H1 (cell line): Measurements from ENCODE around the gene CLEC10A. TPM values are rescaled to one million over a fixed set of nuclear protein-coding genes. Genes with fewer than 3 reads are reported as not detected.
"Not testable (repeated sequence)": the region's sequence is repeated elsewhere in the genome, so short reads cannot be mapped to it uniquely, and the experiment has no call there.

Source experiments
- CTCF ChIA-PET: fragments of 300-600 bp; sonication (Branson Sonifier 250); formaldehyde crosslinking; loops from one replicate; lab custom pipeline; 2021; ENCODE audit not compliant: partially characterized antibody; lab: Charles Lee
- POLR2A ChIA-PET: fragments of 300-600 bp; sonication (Branson Sonifier 250); formaldehyde crosslinking; loops from one replicate; lab custom pipeline; 2021; ENCODE audit warnings: inconsistent platforms; ENCODE audit not compliant: partially characterized antibody; lab: Charles Lee
- DNase-seq, 2 experiments: peaks; one replicate each; pipeline versions ENCODE4 v3.0.0 to v3.0.0-alpha.2; 2010 to 2022; ENCODE audit warnings: low spot score in 2 of 2, low read depth in 1 of 2, mixed read lengths in 1 of 2
- FAIRE-seq: peaks from 2 replicates; lab custom pipeline; 2011; peaks lifted over from hg19 to GRCh38; lab: Jason Lieb, UNC
- H2AFZ ChIP-seq: 2 replicates; pipeline ENCODE4 v1.8.1; 2012; ENCODE audit warnings: low read length, inconsistent platforms
- H2AK5ac ChIP-seq: 2 replicates; pipeline ENCODE4 v1.6.1; 2013; ENCODE audit warnings: low read depth, low read length
- H2BK120ac ChIP-seq: replicated peaks from 2 replicates; pipeline ENCODE3; 2013; ENCODE audit warnings: low read depth, low read length, inconsistent platforms
- H2BK12ac ChIP-seq: 2 replicates; pipeline ENCODE4 v1.6.1; 2013; ENCODE audit warnings: low read depth, low read length
- H2BK15ac ChIP-seq: 2 replicates; pipeline ENCODE4 v1.6.1; 2013; ENCODE audit warnings: low read length
- H2BK20ac ChIP-seq: 2 replicates; pipeline ENCODE4 v1.6.1; 2013; ENCODE audit warnings: low read length
- H2BK5ac ChIP-seq: 2 replicates; pipeline ENCODE4 v1.6.1; 2013; ENCODE audit warnings: low read depth, low read length
- H3K14ac ChIP-seq: 2 replicates; pipeline ENCODE4 v1.6.1; 2013; ENCODE audit warnings: inconsistent platforms; ENCODE audit not compliant: insufficient read length
- H3K18ac ChIP-seq: 2 replicates; pipeline ENCODE4 v1.6.1; 2013; ENCODE audit warnings: low read length; ENCODE audit errors: extremely low read depth
- H3K23ac ChIP-seq: 2 replicates; pipeline ENCODE4 v1.6.1; 2013; ENCODE audit warnings: inconsistent platforms; ENCODE audit not compliant: insufficient read length
- H3K23me2 ChIP-seq: 2 replicates; pipeline ENCODE4 v1.6.1; 2013; ENCODE audit warnings: low read depth, low read length
- H3K27ac ChIP-seq: 2 replicates; pipeline ENCODE4 v1.6.1; 2011; ENCODE audit warnings: low read depth, low read length, inconsistent platforms
- H3K27me3 ChIP-seq, 4 experiments: replicated peaks in 1 of 4; 1 replicate in 1 of 4; 2 replicates in 3 of 4; pipeline versions ENCODE4 v1.6.1 to v1.8.1; 2011 to 2013; ENCODE audit warnings: low read length in 3 of 4, mild to moderate bottlenecking in 3 of 4, inconsistent platforms in 2 of 4, mixed read lengths in 2 of 4, moderate library complexity in 1 of 4; ENCODE audit not compliant: control insufficient read depth in 3 of 4, insufficient read depth in 3 of 4; ENCODE audit errors: extremely low read depth in 1 of 4
- H3K36me3 ChIP-seq, 4 experiments: 2 replicates each; pipeline versions ENCODE4 v1.6.1 to v1.8.1; 2011 to 2013; ENCODE audit warnings: mild to moderate bottlenecking in 4 of 4, low read length in 3 of 4, moderate library complexity in 2 of 4, control low read depth in 1 of 4, inconsistent platforms in 1 of 4; ENCODE audit not compliant: insufficient read depth in 4 of 4, control insufficient read depth in 2 of 4
- H3K4ac ChIP-seq: replicated peaks from 2 replicates; pipeline ENCODE3; 2013; ENCODE audit warnings: low read length, low read depth, mixed read lengths, inconsistent platforms; ENCODE audit not compliant: insufficient read length
- H3K4me1 ChIP-seq, 4 experiments: replicated peaks in 1 of 4; 1 replicate in 1 of 4; 2 replicates in 3 of 4; pipeline versions ENCODE4 v1.6.1 to v1.8.1; 2011 to 2013; ENCODE audit warnings: low read length in 3 of 4, inconsistent platforms in 2 of 4, mixed read lengths in 1 of 4; ENCODE audit not compliant: insufficient read depth in 4 of 4, control insufficient read depth in 3 of 4
- H3K4me2 ChIP-seq, 2 experiments: 2 replicates each; pipeline versions ENCODE4 v1.6.1 to v1.8.1; 2011 to 2013; ENCODE audit warnings: low read depth in 2 of 2, low read length in 2 of 2, control low read depth in 1 of 2, inconsistent platforms in 1 of 2, mild to moderate bottlenecking in 1 of 2; ENCODE audit not compliant: insufficient read depth in 1 of 2
- H3K4me3 ChIP-seq, 4 experiments: fragments of 200-600, 300-600 bp in 1 of 4; sonication (generic), shearing (Covaris generic), sonication (Bioruptor Twin) in 1 of 4; 2 replicates each; pipeline versions ENCODE4 v1.5.1 to v1.8.1; 2011 to 2016; ENCODE audit warnings: low read length in 4 of 4, low read depth in 3 of 4, control low read depth in 2 of 4, inconsistent platforms in 2 of 4, mild to moderate bottlenecking in 2 of 4, mixed read lengths in 1 of 4, moderate library complexity in 1 of 4; ENCODE audit not compliant: insufficient read depth in 2 of 4; ENCODE audit errors: extremely low read depth in 1 of 4
- H3K56ac ChIP-seq: replicated peaks from 2 replicates; pipeline ENCODE3; 2013; ENCODE audit warnings: low read depth, mild to moderate bottlenecking, mixed read lengths, low read length, inconsistent platforms; ENCODE audit not compliant: insufficient read length
- H3K79me1 ChIP-seq: 2 replicates; pipeline ENCODE4 v1.6.1; 2013; ENCODE audit warnings: low read depth, low read length, control low read depth
- H3K79me2 ChIP-seq, 2 experiments: 2 replicates each; pipeline versions ENCODE4 v1.6.1 to v1.8.1; 2012 to 2013; ENCODE audit warnings: low read length in 2 of 2, mild to moderate bottlenecking in 2 of 2, inconsistent platforms in 1 of 2; ENCODE audit not compliant: insufficient read depth in 2 of 2, control insufficient read depth in 1 of 2
- H3K9ac ChIP-seq, 4 experiments: replicated peaks in 1 of 4; 1 replicate in 1 of 4; 2 replicates in 3 of 4; pipeline versions ENCODE4 v1.6.1 to v1.8.1; 2011 to 2013; ENCODE audit warnings: low read depth in 3 of 4, low read length in 3 of 4, control low read depth in 2 of 4, mild to moderate bottlenecking in 2 of 4, moderate library complexity in 2 of 4, inconsistent platforms in 1 of 4; ENCODE audit errors: extremely low read depth in 1 of 4
- H3K9me3 ChIP-seq, 2 experiments: 2 replicates each; pipeline versions ENCODE4 v1.6.1 to v1.8.1; 2012 to 2013; ENCODE audit warnings: mild to moderate bottlenecking in 2 of 2, moderate library complexity in 2 of 2, control low read depth in 1 of 2, inconsistent platforms in 1 of 2, low read depth in 1 of 2, low read length in 1 of 2, mixed read lengths in 1 of 2; ENCODE audit not compliant: insufficient read depth in 2 of 2
- H4K20me1 ChIP-seq, 2 experiments: replicated peaks in 1 of 2; 2 replicates each; pipeline versions ENCODE3 to v1.8.1; 2011 to 2013; ENCODE audit warnings: inconsistent platforms in 2 of 2, low read length in 2 of 2, mild to moderate bottlenecking in 1 of 2; ENCODE audit not compliant: insufficient read depth in 2 of 2, control insufficient read depth in 1 of 2
- H4K5ac ChIP-seq: 2 replicates; pipeline ENCODE4 v1.6.1; 2013; ENCODE audit warnings: low read length, low read depth, mixed read lengths, inconsistent platforms; ENCODE audit not compliant: insufficient read length
- H4K8ac ChIP-seq: 2 replicates; pipeline ENCODE4 v1.8.0; 2013; ENCODE audit warnings: mild to moderate bottlenecking, moderate library complexity, low read length, inconsistent platforms; ENCODE audit not compliant: insufficient read depth; ENCODE audit errors: extremely low read depth
- H4K91ac ChIP-seq: replicated peaks from 2 replicates; pipeline ENCODE3; 2013; ENCODE audit warnings: low read length, mixed read lengths, inconsistent platforms; ENCODE audit not compliant: insufficient read length
- WGBS, 2 experiments: shearing (Covaris generic) in 1 of 2; methylation state at CpG; one replicate each; pipeline versions ENCODE4 v1.1.6 to v1.1.7; 2013 to 2015; ENCODE audit warnings: low lambda C conversion rate in 2 of 2, mixed read lengths in 2 of 2, inconsistent platforms in 1 of 2, low coverage in 1 of 2, missing lambda C conversion rate in 1 of 2; ENCODE audit not compliant: insufficient replicate concordance in 2 of 2, insufficient coverage in 1 of 2, insufficient read length in 1 of 2; ENCODE audit errors: extremely low coverage in 1 of 2, missing lambda C conversion rate in 1 of 2; 5-methylcytosine and 5-hydroxymethylcytosine counted together
- polyA plus RNA-seq, 7 experiments: library from polyadenylated mRNA; depleted of rRNA in 3 of 7; stranded (reverse) in 5 of 7; unstranded in 2 of 7; fragments of >200 nt in 5 of 7; fragments of 200-250 nt in 2 of 7; gene quantifications; 1 replicate in 5 of 7; 2 replicates in 1 of 7; 4 replicates in 1 of 7; pipeline versions ENCODE4 v1.2.1 to v1.2.3, GENCODE V29; 2011 to 2013; ENCODE audit warnings: missing spikeins in 2 of 7, mixed read lengths in 2 of 7
- total RNA-seq: library from RNA; stranded (reverse); fragmentation: NEBNext Ultra II Directional; extraction: Animal tissue kit (Norgen Biotek cat#: 25700); gene quantifications from 2 replicates; pipeline ENCODE4 v1.2.1, GENCODE V29; 2021

Gene CLEC10A
- total and polyA plus RNA-seq, 2 of the 8 experiments (the other 6 are each of a cell fraction or from before 2014, with no cell fraction given) = not detected

DNA sequence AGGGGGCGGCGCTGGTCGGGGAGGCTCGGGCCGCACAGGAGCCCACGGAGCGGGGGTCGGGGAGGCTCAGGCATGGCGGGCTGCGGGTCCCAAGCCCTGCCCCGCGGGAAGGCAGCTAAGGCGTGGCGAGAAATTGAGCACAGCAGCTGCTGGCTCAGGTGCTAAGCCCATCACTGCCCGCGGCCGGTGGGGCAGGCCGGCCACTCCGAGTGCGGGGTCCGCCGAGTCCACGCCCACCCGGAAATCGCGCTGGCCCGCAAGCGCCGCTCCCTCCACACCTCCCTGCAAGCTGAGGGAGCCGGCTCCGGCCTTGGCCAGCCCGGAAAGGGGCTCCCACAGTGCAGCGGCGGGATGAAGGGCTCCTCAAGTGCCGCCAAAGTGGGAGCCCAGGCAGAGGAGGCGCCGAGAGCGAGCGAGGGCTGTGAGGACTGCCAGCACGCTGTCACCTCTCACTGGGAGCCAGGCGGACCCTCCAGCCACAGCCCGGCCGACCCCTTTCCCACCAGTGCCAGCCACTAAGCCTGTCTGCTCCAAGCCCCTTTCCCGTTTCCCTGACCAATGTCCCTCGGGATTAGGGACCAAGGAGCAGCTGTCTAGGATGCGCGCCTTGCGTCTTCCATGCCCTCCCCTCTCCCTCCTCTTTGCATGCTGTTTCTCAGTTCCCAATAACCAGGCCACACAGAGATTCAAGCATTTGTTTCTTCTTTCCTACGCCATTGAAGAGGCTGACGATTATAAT is 20.8 kb upstream of the CLEC10A start:
- H3K27me3 ChIP-seq, H2AFZ ChIP-seq, FAIRE-seq, H2AK5ac ChIP-seq, H3K4me1 ChIP-seq, H3K23ac ChIP-seq, H2BK120ac ChIP-seq, H3K36me3 ChIP-seq, H3K4ac ChIP-seq, H3K9ac ChIP-seq, H4K91ac ChIP-seq, H2BK20ac ChIP-seq, H3K18ac ChIP-seq, H3K4me2 ChIP-seq, H4K8ac ChIP-seq, H3K79me2 ChIP-seq, H3K56ac ChIP-seq, H3K9me3 ChIP-seq, H2BK15ac ChIP-seq, H2BK12ac ChIP-seq, H4K20me1 ChIP-seq, H3K23me2 ChIP-seq, H3K79me1 ChIP-seq, H3K27ac ChIP-seq, H4K5ac ChIP-seq, H3K14ac ChIP-seq, DNase-seq, H2BK5ac ChIP-seq: not testable (repeated sequence)
- CTCF ChIA-PET = interaction anchor here (1.4 to 2.1 kb wide), 7 partner anchors 10 to 77 kb away, joined by 4 to 8 read pairs (median 5); no protein-coding TSS in a partner anchor
- peak overlapping the region in 1 of 4 experiments; percentile 20; a peak in 1 of 8 replicates for H3K4me3 ChIP-seq
- POLR2A ChIA-PET = interaction anchor here (0.6 to 1.6 kb wide), 4 partner anchors 32 to 207 kb away, joined by 3 to 4 read pairs (median 4); partner anchors contain the start of gene SLC16A13
- 84% methylated on average over 40 of the region's 50 CpGs; no CpG with 5 or more reads in 1 of the 2 experiments for WGBS, 2 experiments
